CD4-positive, alpha-beta T cell treated with Interleukin-2 at 100 ng/mL for 4 hours (primary cell): ENCODE measurements around the gene TAT.
A peak's percentile ranks its signal among the peaks of the same experiment; 100 is the strongest.
"Not testable (repeated sequence)": the region's sequence is repeated elsewhere in the genome, so short reads cannot be mapped to it uniquely, and the experiment has no call there.

Source experiments
- DNase-seq: peaks from one replicate; pipeline ENCODE4 v3.0.0-alpha.2; 2020; ENCODE audit warnings: low spot score

Gene TAT

GRCh38 chr16:71576971-71577370 is at the start of gene TAT:
Gene TAT (minus strand): TSS chr16:71577092. CDS start chr16:71576415, 677 bp downstream.
- no peak for DNase-seq

DNA sequence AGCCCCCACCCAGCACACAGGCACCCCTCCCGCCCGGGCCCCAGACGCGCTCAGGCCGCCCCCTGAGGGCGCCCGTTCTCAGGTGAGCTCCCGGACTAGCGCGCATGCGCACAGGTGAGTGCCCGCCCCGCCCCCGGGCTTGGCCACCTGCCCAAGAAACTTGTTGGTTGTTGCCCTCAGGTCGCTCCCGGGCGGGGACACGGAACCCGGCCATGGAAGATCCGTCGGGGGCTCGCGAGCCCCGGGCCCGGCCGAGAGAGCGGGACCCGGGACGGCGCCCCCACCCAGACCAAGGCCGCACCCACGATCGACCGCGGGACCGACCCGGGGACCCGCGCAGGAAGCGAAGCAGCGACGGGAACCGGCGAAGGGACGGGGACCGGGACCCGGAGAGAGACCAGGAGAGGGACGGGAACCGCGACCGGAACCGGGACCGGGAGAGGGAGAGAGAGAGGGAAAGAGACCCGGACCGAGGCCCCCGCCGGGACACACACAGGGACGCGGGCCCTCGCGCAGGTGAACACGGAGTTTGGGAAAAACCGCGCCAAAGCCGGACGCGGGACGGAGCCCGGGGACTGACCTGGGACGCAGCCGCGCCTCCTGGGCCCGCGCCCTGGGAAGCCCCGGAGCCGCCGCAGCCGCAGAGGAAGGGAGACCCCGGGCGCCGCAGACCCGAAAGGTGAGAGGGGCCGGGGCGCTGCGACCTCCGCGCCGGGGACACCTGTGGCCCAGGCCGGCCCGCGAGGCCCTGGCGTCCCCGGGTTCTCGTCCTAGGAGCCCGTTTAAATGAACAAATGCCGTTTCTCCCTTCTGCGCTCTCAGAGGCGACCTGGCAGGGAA is 49.3 kb upstream of the TAT start, which contains the start of gene MARVELD3:
Gene MARVELD3 (plus strand): TSS at position 167 of the 840 bp plus-strand sequence. CDS start 46 bp downstream, at position 213.
- no peak for DNase-seq

- DNase-seq, result no peak
Measured at GRCh38 chr16:71625113-71625850, 48.4 kb upstream of the TAT start.

- DNase-seq, result no peak
Measured at GRCh38 chr16:71623597-71623996, 46.7 kb upstream of the TAT start.

DNA sequence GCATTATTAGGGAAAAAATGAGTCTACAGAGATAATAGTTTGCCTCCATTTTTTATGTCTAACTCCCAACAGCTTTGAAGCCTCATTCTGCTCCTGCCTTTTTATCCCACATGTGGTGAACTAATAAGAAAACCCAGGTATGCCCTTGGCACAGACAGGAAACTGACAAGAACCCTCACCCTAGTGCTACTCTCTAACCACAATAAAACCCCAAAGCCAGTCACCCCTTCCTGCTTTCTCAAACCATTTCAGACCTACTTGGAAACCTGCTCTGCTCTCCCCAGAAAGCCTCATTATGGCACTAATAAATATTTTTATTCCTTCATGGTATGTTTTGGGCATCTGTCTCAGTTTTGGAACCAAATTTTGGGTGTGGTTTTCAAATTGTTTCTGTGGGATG is 45.2 kb upstream of the TAT start:
- DNase-seq, result peak; percentile 19

GRCh38 chr16:71618429-71618828 is 41.5 kb upstream of the TAT start:
- DNase-seq, result no peak

DNA sequence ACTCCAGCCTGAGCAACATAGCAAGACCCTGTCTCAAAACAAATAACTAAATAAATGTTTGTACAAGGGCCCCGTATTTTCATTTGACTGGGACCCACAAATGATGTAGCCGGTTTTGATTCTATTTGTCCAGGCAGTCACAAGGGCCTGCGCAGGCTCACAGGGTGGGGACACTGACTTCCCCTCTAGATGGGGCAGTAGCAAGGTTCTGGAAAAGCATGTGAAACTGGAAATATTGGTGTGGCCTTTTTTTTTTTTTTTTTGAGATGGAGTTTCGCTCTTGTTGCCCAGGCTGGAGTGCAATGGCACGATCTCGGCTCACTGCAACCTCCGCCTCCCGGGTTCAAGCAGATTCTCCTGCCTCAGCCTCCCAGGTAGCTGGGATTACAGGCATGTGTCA is 38.1 kb upstream of the TAT start:
- not testable (repeated sequence) for DNase-seq

GRCh38 chr16:71610936-71611871 is 34.3 kb upstream of the TAT start:
- peak; percentile 72 for DNase-seq

GRCh38 chr16:71610447-71610846 is 33.6 kb upstream of the TAT start:
- no peak for DNase-seq

DNA sequence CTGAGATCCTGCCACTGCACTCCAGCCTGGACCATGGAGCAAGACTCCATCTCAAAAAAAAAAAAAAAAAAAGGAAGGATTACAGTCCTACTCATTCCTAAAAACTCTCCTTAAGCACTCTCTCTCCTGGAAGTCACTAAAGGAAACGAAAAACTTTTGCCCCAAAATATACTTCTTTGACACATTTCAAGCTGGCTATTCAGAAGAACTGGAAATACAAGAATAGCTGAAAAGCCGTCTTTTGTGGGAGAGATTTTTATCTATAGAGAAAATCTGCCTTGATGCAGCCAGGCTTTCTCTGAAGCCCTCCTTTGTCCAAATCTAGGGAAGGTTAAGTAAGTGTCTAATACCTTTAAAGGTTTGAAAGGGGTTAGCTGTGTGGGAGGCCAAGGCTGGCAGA is 32.2 kb upstream of the TAT start:
- DNase-seq, result no peak

DNA sequence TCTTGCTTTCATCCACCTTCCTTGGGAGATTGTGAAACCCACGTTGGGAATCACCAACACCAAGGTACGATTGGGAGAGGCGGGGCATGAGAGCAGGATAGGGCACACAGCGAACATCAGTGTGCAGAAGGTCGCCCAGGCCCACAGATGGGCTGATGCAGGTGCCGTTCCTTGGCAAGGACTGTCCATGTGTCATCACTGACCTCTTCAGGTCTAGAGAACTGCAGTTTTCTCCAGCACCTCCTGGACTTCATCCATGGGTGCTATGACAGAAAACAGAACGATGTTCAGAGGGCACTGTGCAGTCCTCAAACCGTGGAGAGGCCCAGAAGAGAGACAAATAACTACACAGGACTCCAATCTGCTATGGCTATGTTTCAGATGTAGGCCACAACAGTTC is 23.9 kb upstream of the TAT start:
- no peak for DNase-seq

- not testable (repeated sequence) for DNase-seq
Measured at GRCh38 chr16:71598426-71598825, 21.5 kb upstream of the TAT start.

DNA sequence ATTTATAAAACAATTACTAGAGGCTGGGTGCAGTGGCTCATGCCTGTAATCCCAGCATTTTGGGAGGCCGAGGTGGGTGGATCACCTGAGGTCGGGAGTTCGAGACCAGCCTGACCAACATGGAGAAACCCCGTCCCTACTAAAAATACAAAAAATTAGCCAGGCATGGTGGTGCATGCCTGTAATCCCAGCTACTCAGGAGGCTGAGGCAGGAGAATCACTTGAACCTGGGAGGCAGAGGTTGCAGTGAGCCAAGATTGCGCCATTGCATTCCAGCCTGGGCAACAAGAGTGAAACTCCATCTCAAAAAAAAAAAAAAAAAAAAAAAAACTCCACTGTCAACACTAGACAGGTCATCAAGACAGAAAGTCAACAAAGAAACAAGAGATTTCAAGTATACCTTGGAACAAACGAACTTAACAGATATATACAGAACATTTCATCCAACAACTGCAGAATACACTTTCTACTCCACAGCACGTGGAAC is 18.5 kb upstream of the TAT start:
- DNase-seq, result not testable (repeated sequence)

GRCh38 chr16:71594000-71594646 is 17.2 kb upstream of the TAT start:
- DNase-seq, result no peak

DNA sequence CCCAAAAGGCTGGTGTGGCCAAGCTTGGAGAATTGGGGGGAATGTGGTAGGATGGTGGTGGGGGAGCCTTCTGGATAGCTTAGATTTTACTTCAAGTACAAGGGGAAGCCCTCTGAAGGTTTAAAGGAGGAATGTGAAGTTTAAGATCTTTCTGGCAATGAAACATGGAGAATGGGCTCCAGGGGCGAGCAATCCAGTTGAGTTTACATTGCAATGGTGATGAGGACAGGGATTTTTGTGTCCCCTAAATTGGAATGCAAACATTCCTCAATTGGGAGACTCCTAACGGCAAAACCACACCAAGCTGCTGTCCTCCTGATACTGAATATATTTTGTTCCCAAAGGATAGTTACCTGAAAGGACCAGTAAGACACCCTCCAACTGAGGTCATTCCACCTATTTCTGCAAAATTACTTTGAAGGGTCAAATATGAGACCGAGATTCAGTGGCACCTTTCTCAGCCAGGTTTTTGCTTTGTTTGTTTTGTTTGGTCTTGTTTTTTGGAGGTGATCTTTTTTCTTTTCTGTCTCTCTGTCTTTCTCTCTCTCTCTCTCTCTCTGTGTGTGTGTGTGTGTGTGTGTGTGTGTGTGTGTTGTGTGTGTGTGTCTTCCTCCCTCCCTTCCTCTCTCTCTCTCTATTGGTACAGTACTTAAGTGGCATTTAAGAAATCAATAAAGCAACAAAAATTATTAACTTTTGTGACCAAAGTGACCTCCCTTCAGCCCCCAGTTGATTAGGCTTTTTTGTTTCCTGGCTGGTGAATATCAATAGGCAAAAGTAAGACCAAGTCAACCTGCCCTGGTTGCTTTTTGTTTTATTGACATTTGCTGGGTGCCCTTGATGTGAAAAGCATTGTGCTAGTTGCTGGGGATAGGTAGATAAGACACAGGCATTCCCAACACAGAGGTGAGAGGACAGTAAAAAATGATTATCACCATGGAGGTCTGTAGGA is 16.4 kb upstream of the TAT start:
- DNase-seq, result no peak

DNA sequence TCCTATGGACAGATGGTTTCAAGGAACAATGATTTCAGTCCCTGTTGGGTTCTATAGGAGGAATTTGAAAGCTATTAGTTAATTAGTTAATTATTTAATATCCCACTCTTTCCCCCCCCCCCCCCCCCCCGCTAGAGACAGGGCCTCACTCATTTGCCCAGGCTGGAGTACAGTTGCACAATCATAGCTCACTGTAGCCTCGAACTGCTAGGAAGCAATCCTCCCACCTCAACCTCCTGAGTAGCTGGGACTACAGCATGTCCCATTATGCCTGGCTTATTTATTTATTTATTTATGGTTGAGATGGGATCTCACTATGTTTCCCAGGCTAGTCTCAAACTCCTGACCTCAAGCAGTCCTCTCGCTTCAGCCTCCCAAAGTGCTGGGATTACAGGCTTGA is 15.0 kb upstream of the TAT start:
- no peak for DNase-seq

- DNase-seq, result no peak
Measured at GRCh38 chr16:71590584-71590983, 13.7 kb upstream of the TAT start.

DNA sequence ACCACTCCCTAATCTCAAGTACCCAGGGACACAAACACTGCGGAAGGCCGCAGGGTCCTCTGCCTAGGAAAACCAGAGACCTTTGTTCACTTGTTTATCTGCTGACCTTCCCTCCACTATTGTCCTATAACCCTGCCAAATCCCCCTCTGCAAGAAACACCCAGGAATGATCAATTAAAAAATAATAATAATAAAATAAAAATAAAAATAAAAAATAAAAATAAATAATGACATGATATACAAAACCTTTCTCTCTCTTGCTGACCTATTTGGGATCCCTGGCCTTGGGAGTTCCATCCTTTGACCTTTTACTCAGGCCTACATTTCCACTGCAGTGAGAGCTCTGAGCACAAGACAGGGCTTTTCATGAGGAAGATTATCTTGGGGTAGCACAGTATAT is 13.2 kb upstream of the TAT start:
- not testable (repeated sequence) for DNase-seq

- DNase-seq, result not testable (repeated sequence)
Measured at GRCh38 chr16:71589334-71589733, 12.4 kb upstream of the TAT start.

DNA sequence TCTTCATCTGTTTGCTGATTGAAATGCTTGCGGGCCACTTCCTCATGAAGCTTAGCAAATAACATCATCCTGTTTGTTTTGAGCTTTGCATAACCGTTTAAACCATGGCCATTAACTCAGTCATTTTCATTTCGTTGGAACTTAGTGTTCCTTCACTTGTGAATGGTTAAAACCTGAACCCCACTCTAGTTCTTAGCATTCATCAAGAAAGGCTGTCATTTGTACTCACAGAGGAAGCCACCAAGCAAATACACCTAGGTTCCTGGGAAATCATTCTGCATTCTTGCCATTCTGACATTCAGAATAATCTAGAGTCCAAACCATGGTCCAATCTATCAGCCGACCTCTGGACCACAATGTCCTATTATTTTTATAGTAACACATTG is 8.4 kb upstream of the TAT start:
- DNase-seq, result no peak
